GM19463 (cell line): ENCODE data around the gene CAP2.

ENCODE experiments used
- ATAC-seq: cut with Tn5 transposase; IDR thresholded peaks from one replicate; pipeline ENCODE4 v1.9.1; 2021; ENCODE audit warnings: mild to moderate bottlenecking, moderate library complexity; ENCODE audit not compliant: unreplicated experiment

The CAP2 gene, protein sequence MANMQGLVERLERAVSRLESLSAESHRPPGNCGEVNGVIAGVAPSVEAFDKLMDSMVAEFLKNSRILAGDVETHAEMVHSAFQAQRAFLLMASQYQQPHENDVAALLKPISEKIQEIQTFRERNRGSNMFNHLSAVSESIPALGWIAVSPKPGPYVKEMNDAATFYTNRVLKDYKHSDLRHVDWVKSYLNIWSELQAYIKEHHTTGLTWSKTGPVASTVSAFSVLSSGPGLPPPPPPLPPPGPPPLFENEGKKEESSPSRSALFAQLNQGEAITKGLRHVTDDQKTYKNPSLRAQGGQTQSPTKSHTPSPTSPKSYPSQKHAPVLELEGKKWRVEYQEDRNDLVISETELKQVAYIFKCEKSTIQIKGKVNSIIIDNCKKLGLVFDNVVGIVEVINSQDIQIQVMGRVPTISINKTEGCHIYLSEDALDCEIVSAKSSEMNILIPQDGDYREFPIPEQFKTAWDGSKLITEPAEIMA

DNA sequence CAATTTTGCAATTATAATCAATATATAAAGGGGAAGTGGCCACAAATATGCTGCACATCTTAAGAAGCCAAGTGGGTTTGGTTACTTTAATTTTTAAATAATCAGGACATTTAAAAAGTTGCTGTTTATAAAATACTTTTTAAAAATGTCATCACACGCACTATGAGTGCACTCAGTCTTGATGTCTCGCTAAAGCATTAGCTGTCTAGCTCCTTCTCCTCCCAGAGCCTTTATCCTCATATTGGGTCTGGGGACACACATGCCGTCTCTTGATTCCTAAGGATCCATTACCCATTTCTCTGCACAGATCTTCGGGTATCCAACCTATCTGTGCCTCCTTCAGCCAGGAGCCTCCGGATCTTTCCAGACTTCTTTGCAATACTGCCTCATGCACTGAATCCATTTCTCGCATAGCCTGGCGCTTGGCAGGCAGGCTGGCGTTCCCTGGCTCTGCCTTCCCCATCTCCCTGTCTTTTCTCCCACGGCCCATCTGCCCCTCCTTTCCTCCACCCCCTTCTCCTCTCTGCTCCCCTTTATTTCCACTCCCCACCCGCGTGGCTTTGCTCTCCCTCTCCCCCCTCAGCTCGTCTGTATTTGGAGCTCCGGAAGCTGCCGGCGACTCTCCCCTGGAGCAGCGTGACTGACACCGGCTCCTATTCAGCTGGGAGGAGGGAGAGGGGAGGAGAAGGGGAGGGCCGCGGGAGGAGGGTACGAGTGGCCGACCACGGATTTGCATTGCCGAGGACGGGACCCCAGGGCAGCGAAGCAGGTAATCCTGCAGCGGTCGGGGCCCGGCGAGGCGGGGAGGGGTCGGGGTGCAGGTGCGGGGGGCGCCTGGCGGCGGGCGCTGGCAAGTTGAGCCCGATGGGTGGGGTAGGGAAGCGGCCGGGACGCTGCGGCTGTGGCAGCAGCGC lies at the start of gene CAP2:
TSS of gene CAP2 (plus strand) at position 618 of the 914 bp plus-strand sequence. CDS start 27,961 bp downstream, outside the sequence.
- no peak for ATAC-seq

DNA sequence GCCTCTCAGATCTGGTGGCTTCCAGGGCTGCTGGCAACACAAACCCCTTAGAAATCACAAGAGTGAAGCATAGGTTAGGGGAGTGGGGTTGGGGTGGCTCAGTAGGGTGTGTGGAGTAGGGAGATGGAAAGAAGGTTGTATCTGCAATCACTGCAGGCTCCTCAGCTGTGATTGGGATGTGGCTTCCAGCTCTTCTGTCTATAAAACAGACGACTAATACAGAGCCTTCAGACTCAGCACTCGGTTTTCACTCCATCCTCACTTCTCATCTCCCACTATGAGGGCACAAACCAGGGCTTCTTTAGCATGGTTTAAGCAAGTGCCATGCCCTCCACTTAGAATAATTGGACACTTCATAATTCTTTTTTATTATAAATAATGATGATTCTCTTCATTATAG lies 46.4 kb upstream of the CAP2 start:
- no peak for ATAC-seq

DNA sequence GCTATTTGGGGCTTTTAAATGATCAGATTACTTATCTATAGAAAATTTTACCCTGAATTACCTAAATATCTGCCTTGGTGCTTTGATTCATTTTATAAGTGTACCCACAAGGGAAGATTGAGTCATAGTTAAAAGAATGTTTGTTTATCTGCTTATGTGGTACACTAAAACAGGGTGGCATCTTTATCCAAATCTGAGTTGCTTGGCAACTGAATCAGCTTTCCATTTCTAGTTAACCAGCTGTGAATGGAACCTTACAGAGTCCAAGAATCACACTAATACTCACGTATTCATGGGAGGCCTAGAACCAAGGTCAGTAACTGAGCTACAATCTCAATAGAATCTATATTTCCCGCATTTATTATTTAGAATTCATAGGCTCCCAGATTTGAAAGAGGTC lies 44.0 kb upstream of the CAP2 start:
- no peak for ATAC-seq

DNA sequence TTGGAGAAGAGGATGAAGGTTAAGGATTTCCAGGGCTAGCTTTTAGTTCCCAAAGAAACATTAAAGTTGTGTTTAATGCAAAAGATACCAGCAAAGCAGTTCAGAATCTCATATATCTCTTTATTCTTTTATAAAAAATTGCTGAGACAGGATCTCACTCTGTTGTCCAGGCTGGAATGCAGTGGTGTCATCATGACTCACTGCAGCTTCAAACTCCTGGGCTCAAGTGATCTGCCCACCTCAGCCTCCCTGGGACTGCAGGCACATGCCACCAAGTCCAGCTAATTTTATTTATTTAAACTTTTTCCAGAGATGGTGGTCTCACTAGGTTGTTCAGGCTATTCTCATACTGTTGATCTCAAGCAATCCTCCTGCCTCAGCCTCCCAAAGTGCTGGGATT lies 41.1 kb upstream of the CAP2 start:
- ATAC-seq, result no peak

DNA sequence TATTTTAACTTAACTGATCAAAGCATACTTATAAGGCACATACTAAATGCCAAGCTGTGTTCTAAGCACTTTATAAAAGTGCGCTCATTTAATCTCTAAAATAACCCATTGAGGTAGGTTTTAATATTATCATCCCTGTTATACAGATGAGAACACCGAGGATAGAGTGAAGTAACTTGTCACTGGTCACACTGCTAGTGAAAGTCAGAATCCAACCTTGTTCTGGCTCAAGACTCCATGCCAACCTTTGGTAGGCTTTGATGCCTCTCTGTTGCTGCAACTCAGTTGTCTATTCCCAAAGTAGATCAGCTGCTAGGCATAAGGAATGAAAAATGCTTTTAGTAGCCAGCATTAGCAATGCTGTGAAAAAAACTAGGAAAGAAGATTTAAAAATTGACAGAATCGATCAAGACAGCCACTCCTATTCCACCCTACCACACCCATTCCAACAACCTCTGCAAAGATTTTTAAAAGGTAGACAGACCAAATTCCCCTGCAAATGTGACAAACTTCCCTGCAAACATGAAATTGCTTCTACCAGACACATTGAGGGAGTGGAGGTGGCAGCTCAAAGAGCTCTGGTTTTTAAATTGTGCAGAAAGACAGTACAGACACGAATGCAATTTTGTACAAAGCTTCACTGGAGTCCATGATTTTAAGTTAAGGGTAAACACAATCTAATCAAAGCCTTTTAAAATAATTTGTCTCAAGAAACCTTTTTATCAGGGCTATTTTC lies 39.8 kb upstream of the CAP2 start:
- ATAC-seq, result no peak

DNA sequence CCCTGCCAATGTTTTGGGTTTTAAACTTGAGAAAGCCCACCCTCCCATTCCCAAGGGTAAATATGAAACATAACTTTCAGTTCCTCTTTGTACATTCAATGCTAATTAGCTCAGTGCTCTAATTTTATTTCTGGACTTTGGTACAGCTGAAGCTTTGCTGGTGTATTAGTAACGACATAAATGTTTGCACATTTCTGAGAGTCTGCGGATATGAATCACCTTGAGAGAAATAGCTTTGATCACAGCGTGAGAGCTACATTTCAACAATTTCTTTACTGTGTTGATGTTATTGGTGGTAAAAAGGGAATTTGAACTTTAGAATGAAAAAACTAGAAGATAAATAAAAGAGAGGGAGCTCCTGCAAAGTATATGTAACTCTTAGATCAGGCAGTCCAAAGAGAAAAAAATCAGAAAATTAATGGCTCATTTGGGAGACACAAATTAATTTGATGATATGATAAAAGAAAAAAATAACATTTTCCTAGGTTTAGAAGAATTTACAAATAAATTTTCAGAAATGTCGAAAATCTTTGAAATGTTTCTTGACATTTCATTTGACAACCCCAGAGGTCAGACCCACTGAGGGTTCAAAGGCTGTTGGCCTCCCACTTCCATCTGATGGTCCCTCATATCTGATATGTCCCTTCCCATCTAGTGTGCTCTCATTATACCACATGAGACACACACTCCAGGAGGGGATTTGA lies 38.5 kb upstream of the CAP2 start:
- ATAC-seq, result no peak

DNA sequence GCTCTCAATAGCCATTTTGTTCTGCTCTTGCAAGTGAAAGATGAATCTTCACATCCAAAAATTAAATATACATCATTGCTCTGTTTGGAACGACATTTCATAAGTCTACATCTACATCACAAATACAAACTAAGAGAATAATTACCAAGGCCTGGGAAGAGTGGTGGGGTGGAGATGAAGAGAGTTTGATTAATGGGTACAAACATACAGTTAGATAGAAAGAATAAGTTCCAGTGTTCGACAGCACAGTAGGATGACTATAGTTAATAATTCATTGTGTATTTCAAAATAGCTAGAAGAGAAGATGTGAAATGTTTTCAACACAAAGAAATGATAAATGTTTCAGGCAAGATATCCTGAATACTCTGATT lies 38.0 kb upstream of the CAP2 start:
- no peak for ATAC-seq

DNA sequence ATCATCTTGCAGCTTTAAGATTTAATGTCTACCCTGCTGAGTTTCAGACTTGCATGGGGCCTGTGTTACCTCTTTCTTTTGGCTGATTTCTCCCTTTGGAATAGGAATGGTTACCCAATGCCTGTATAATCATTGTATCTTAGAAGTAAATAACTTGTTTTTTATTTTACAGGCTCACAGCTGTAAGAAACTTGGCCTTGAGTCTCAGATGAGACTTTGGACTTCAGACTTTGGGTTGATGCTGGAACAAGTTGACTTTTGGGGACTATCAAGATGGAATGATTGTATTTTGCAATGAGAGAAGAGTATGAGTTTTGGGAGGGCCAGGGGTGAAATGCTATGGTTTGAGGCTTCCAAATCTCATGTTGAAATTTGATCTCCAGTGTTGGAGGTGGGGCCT lies 34.9 kb upstream of the CAP2 start:
- no peak for ATAC-seq

DNA sequence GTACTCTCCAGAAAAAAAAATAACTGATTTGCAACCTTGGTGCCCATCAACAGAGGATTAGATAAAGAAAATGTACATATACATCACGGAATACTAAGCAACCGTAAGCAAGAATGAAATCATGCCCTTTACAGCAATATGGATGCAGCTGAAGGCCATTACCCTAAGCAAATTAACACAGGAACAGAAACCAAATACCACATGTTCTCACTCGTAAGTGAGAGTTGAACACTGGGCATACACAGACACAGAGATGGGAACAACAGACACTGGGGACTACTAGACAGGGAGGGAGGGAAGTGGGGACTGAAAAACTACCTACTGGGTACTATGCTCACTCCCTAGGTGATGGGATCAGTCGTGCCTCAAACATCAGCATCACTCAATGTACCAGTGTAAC lies 32.8 kb upstream of the CAP2 start:
- no peak for ATAC-seq

DNA sequence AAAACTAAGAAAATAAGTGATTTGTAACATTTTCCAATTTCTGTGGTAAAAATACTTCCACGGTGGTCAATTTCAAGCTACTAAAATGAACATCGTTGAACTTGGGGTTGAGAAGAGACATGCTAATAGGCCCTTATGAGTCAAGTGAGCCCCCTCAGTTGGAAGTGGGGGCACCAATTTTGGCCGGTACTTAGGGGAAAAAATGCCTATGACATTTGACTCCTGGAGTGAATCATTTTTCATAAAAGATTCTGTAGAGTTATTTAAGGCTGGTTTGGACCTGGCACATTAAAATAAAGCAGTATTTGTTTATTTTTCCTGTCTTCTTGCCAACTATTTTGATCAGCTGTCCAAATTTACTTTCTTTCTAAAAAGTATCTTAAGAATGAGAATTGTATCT lies 32.4 kb upstream of the CAP2 start:
- no peak for ATAC-seq

DNA sequence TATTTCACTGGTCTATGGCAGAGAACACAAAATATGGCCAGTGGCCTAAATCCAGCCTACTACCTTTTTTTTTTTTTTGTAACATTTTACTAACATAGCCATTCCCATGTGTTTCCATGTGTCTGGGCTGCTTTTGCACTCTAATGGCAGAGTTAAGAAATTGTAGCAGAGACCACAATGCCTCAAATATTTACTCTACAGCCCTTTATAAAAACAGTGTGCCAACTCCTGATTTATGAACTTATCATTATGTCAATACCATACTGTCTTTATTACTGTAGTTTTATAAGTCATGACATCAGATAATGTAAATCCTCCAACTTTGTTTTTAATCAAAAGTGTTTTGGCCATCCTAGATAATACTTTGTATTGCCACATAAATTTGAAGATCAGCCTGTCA lies 27.4 kb upstream of the CAP2 start:
- ATAC-seq, result no peak

DNA sequence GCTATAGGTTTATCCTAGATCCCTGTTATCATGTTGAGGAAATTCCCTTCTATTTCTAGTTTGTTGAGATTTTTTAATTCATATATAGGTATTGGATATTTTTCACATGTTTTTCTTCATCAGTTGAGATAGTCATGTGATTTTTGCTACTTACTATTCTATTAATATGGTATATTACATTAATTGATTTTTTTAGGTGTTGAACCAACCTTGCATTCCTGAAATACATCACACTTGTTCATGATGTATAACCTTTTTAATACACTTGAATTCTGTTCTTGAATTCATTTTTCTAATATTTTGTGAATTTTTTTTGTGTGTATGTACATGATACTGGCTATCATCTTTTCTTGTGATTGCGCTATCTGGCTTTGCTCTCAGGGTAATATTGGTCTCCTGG lies 25.5 kb upstream of the CAP2 start:
- ATAC-seq, result no peak

DNA sequence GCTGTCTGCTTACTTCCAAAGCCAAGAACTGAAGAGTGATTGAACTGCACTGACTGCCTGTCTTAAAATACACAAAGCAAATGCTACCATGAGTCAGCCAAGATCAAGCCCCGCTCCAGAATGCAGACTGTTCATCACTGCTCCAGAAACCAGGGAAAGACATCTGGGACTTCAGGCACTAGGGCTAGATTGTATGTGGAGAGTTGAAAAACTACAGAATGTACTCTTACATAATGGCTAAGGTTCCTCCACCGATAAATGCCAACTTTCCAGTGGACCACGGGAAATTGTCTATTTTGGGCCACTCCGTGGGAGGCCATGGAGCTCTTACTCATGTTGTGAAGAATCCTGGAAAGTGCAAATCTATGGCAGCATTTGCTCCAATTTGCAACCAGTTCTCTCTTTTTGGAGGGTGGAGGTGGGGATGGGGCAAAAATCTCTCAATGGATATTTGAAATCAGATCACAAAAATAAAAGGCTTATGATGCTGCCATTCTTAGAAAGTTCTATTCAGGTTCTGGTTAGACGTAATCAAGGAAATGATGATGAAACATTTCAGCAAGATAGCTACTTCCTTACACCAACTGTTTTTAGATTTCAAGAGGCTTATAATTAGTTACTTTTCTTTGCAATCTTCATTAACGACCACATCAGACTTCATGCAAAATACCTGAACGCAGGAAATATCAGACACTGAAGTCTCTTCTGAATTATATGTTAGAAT lies 11.8 kb upstream of the CAP2 start:
- no peak for ATAC-seq

DNA sequence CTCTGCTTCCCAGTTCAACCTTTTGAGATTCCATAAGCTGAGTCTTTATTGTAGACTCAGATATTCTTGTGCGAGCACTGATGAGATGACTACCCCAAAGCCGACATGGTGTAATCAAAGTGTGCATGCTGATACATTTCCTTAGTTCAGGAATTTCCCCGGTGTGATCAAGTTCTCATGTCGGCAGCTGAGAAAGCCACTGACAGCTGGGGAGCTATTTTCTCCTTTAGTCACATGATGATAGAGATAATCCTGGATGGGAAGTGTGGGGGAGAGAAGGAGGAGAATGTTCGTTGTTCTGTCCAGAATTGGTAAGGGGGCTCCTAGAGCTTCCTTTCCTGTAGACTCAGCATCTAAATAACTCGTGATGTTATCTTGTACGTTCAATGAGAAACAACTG lies 7.7 kb upstream of the CAP2 start:
- ATAC-seq, result no peak

DNA sequence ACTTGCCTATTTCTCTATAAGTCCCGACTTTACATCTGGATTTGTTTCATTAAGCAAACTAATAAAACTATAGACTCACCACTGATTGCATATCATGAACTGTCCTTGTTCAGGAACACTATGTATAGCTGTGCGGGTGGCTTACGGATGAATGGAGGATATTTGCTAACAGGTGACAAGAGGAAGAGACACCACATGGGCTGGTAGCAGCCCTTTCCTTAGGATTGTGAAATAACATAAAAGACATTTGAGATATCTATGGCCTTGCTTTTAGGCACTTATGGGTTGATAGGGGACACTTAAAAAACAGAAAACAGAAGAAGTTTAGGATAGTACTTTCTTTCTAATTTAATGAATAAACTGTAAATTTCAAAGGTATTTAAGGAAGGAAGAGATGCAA lies 5.0 kb upstream of the CAP2 start:
- no peak for ATAC-seq

DNA sequence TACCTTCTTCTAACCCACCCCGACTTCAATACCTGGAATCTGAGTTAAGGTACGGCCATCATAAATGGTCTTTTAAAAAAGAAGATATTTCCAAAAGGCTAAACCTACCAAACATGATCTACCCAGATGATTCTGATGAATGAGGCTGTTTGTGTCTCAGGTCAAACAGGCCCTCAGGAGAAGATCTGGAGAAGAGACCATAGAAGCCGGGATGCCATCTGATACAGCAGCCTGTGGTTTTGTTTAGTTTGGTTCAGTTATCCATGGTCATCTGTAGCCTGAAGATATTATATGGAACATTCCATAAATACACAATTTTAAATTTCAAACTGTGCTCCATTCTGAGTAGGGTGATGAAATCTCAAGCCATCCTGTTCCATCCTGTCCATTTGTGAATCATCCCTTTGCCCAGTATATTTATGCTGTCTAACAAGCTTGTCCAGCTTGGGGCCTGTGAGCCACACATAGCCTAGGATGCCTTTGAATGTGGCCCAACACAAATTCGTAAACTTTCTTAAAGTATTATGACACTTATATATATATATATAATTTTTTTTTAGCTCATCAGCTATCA lies 4.0 kb upstream of the CAP2 start:
- no peak for ATAC-seq

DNA sequence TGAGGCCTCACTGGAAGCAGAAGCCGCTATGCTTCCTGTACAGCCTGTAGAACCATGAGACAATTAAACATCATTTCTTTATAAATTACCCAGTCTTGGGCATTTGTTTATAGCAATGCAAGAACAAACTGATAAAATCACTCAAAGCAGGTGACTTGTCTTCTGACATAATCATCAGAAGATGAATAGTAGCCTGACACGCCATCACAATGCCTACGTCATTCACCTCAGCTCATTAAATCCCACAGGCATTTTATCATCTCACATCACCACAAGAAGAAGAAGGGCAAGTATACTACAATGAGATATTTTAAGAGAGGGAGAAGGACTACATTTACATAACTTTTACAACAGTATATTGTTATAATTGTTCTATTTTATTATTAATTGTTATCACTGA lies 3.1 kb upstream of the CAP2 start:
- no peak for ATAC-seq

DNA sequence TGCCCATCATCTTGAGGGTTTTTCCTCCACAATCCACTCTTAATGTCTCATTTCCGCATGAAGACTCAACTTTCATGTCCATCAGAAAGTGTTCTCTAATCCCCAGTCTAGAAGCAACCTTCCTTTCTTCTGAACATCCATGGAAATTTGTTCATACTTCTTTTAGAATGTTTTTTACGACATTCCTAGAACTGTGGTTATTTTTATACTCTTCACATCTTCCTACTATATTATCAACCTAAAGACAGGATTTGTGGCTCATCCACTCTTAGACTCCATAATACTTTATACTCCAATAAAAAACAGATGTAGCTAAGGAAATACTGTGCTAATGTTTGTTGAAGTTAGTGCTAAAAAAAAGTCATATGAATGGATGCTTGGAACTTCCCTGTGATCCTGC lies 1.4 kb upstream of the CAP2 start:
- ATAC-seq, result no peak

DNA sequence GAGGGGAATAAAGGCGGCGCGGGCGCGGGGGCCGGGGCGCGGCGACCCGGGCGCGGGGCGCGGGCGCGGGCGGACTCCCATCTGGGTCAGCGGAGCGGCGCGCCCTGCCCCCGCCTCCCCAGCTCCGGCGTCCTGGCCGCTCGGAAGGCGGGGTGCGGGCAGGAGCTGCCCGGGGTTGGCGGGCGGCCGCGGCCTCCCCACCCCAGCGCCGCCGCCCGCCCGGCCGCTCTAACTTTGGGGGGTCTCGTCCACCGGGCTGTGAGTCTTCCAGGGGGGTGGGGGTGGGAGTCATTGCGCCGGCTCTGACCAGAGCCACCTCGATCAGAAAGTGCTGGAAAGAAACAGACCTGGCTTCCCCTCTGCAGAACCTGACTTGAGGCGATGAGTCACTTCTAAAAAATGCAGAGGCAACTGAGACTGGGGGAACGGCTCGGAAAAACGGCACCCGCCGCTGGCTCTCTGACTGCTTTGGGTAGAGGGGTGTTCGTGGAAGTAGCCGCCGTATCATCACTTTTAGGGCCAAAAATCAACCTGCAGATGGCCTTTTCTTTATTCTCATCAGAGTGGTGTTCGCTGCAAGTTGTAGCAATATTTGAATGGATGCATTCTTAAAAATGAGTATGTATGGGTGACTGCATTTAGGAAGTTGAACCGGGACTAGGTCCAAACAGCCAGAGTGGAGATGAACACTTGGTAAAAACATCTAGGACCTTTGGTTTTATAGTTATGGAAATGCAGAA lies 667 bp downstream of the CAP2 start:
- ATAC-seq, result no peak
